ENCODE results near the gene IL7R.

- TF ChIP-seq, protein P1, sequence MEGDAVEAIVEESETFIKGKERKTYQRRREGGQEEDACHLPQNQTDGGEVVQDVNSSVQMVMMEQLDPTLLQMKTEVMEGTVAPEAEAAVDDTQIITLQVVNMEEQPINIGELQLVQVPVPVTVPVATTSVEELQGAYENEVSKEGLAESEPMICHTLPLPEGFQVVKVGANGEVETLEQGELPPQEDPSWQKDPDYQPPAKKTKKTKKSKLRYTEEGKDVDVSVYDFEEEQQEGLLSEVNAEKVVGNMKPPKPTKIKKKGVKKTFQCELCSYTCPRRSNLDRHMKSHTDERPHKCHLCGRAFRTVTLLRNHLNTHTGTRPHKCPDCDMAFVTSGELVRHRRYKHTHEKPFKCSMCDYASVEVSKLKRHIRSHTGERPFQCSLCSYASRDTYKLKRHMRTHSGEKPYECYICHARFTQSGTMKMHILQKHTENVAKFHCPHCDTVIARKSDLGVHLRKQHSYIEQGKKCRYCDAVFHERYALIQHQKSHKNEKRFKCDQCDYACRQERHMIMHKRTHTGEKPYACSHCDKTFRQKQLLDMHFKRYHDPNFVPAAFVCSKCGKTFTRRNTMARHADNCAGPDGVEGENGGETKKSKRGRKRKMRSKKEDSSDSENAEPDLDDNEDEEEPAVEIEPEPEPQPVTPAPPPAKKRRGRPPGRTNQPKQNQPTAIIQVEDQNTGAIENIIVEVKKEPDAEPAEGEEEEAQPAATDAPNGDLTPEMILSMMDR (IDR thresholded peaks at IDR 0.05), result peak in 2 of 3 donors; percentile 36 to 47
- TF ChIP-seq POLR2A (IDR thresholded peaks at IDR 0.05), result no peak
- TF ChIP-seq POLR2AphosphoS5 (IDR thresholded peaks at IDR 0.05), result no peak
Measured at GRCh38 chr5:35924950-35925722, 68.4 kb downstream of the IL7R start.

All from breast epithelium (tissue), 3 donors.